Dedifferentiated amniotic fluid mesenchymal stem cell (primary cell): ENCODE results near the gene SOX3.

ENCODE experiments used
- DNase-seq: peaks from one replicate; pipeline ENCODE4 v3.0.0-alpha.2; 2016; ENCODE audit errors: extremely low spot score

The SOX3 gene

DNA sequence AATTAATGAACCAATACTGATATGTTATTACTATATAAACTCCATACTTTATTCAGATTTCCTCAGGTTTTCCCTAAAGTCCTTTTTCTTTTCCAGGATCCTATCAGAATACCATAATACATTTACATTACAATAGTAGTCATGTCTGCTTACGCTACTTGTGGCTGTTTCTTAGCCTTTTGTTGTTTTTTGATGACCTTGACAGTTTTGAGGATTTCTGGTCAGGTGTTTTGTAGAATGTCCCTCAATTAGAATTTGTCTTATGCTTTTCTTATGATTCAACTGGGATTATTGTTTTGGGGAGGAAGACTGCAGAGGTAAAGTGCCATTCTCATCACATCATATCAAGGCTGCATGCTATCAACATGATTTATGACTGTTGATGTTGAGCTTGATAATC lies 9.1 kb downstream of the SOX3 start:
- DNase-seq: no peak

DNA sequence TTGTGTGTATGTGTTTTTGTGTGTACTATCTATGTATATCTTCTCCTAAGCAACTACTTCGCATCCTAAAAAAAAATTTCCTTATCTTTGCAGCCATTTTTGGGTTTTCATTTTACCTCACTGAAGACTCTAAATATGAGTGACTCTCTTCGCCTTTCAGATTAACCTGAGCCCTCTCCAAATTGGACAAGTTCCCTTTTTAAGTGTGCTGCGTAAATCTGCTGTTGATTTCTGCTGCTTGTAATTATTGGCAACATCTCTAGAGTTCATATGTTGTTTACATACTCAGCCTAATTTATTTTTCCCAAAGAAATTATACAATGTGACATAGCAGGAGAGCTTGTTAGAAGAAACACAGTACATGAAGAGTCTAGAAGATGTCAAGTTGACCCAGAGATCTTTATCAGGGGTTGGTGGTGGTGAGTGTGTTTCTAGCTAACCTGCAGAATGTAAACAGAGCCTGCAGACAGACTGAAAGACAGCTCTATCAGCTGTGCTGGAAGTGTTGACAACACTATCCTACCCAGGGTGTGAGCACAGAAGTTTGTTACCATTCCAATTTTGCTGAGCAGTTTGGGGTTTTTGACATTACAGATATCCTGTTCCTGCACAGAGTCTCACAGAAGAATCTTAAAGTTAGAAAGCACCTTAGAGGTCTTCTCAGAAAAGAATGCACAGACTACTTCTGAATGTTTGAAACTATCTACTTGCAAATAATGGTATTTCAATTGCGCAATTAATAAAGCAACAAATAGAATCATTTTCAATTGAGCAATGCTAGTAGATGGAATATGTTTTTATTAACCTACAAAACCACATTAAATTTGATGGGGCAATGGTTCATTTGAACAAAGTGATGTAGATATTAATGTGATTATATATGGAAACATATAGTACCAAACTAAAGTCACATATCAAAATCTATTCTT lies 12.5 kb downstream of the SOX3 start:
- DNase-seq: no peak

DNA sequence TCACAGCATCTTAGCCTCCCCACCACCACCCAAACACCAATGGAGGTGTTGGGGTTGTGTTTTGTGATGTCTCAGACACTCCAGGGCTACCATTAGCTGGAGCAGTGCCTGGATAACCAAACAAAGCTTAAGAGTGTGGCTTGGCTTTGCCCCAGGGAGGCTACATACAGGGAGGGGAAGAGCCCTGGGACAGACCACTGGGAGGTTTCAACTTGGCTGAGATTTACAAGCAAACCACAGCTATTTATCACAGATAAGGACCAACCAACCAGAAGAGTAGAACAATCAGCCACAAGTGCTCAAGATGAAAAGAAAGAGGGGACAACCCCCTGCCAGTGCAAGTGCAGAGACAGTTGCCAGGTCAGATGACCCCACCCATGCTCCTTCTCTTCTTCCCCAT lies 24.1 kb downstream of the SOX3 start:
- DNase-seq: no peak

DNA sequence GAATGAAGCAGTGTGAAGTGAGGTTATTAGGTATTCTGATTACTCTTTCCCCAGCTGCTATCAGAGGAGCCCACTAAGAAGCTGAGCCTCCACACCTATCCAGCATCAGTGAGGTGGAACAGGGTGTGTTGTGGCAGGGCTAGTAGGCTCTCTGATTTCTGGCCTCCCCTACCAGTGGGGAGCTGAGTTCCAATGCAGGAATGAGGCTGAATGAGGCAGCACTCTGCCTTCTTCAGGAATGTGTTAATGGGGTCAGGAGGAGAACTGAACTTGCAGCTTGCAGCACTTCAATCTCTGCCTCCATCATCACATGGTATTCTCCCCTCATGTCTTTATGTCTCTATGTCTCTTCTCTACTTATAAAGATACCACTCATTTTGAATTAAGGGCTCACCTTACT lies 26.9 kb downstream of the SOX3 start:
- no peak for DNase-seq

DNA sequence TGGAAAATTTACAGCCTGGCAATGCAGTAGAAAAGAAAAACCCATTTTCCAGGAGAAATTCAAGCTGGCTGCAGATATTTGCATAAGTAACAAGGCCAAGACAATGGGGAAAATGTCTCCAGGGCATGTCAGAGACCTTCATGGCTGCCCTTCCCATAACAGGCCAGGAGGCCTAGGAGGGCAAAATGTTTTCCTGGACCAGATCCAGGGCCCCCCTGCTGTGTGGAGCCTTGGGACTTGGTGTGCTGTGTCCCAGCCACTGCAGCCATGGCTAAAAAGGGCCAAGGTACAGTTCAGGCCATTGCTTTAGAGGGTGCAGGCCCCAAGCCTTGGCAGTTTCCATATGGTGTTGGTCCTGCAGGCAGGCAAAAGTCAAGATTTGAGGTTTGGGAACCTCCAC lies 29.8 kb downstream of the SOX3 start:
- DNase-seq: no peak

DNA sequence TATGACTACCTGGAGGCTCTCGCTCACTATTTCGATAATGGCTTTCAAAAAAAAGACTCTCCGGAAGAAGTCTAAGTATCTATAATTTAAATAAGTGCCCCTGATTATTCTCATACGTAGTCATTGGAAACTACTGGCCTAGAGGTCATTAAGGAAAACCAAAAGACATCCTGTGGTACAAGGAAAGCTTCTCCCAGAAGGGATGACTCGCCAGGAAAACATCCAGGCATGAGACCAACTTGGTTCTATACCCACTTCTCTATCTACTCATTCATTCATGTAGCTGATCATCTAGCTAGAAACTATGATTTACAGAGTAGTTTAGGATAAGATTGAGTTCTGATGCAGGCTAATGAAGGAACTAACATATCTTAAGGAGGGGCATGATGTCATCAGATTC lies 37.7 kb downstream of the SOX3 start:
- DNase-seq: no peak
